CD4-positive, alpha-beta T cell treated with Interleukin-1 beta for 1 hour (primary cell): ENCODE data around the gene VASH2.
"Not testable (repeated sequence)": the region's sequence is repeated elsewhere in the genome, so short reads cannot be mapped to it uniquely, and the experiment has no call there.

Source experiments
- DNase-seq, 2 donors: peaks; one replicate each; pipeline ENCODE4 v3.0.0-alpha.2; 2020 to 2022

The VASH2 gene

GRCh38 chr1:212950243-212951125 is at the start of gene VASH2:
VASH2 (plus strand) TSS chr1:212950541; CDS start chr1:212951543, 1,002 bp downstream.
- peak; percentile 55 to 64 for DNase-seq

GRCh38 chr1:212901290-212901689 is 49.1 kb upstream of the VASH2 start:
- DNase-seq = no peak

- DNase-seq = no peak
Observed at GRCh38 chr1:212902054-212902453, 48.3 kb upstream of the VASH2 start.

- DNase-seq = no peak
Observed at GRCh38 chr1:212903664-212904063, 46.7 kb upstream of the VASH2 start.

- not testable (repeated sequence) for DNase-seq
Observed at GRCh38 chr1:212908071-212908470, 42.3 kb upstream of the VASH2 start.

GRCh38 chr1:212908971-212909370 is 41.4 kb upstream of the VASH2 start:
- DNase-seq = no peak

- DNase-seq = no peak
Observed at GRCh38 chr1:212909652-212910063, 40.7 kb upstream of the VASH2 start.

- DNase-seq = not testable (repeated sequence)
Observed at GRCh38 chr1:212910213-212910612, 40.1 kb upstream of the VASH2 start.

- not testable (repeated sequence) for DNase-seq
Observed at GRCh38 chr1:212913638-212914037, 36.7 kb upstream of the VASH2 start.

GRCh38 chr1:212914110-212914509 is 36.2 kb upstream of the VASH2 start:
- DNase-seq = not testable (repeated sequence)

- no peak for DNase-seq
Observed at GRCh38 chr1:212914789-212915188, 35.6 kb upstream of the VASH2 start.

- DNase-seq = no peak
Observed at GRCh38 chr1:212915245-212916091, 34.9 kb upstream of the VASH2 start.

GRCh38 chr1:212916481-212917133 is 33.7 kb upstream of the VASH2 start:
- DNase-seq = peak in 1 of 2 donors; percentile 3

GRCh38 chr1:212917134-212917485 is 33.2 kb upstream of the VASH2 start:
- DNase-seq = no peak

GRCh38 chr1:212917858-212918257 is 32.5 kb upstream of the VASH2 start:
- DNase-seq = no peak

GRCh38 chr1:212918824-212919223 is 31.5 kb upstream of the VASH2 start:
- no peak for DNase-seq

- no peak for DNase-seq
Observed at GRCh38 chr1:212920246-212920645, 30.1 kb upstream of the VASH2 start.

- no peak for DNase-seq
Observed at GRCh38 chr1:212920896-212921295, 29.4 kb upstream of the VASH2 start.

- DNase-seq = no peak
Observed at GRCh38 chr1:212922016-212922415, 28.3 kb upstream of the VASH2 start.

GRCh38 chr1:212926372-212926771 is 24.0 kb upstream of the VASH2 start:
- no peak for DNase-seq

GRCh38 chr1:212928323-212929291 is 21.7 kb upstream of the VASH2 start:
- no peak for DNase-seq
